WTC11 (cell line): ENCODE results near the gene FANCC.

Experiments used
- CREM ChIP-seq: sonication (generic); formaldehyde crosslinking; IDR thresholded peaks from 2 replicates; pipeline ENCODE4 v1.8.1; 2022; ENCODE audit warnings: mild to moderate bottlenecking, missing genetic modification reagents, moderate library complexity
- CTCF ChIP-seq: fragments of 200-600 bp; IDR thresholded peaks from 2 replicates; pipeline ENCODE4 v1.8.0; 2022; ENCODE audit warnings: antibody characterized with exemption
- NR2C2 ChIP-seq: sonication (generic); formaldehyde crosslinking; IDR thresholded peaks from 2 replicates; pipeline ENCODE4 v1.8.0; 2022; ENCODE audit warnings: mild to moderate bottlenecking, missing genetic modification reagents

- TF ChIP-seq NR2C2 (CRISPR knock-in tag): no peak
- no peak for TF ChIP-seq CTCF
- TF ChIP-seq CREM (CRISPR knock-in tag): no peak
Measured at GRCh38 chr9:95317893-95318211, 343 bp upstream of the FANCC start.
